ENCODE measurements around the gene PLA2G2F. TPM values are rescaled to one million over a fixed set of nuclear protein-coding genes. Genes with fewer than 3 reads are reported as not detected.
A peak's percentile ranks its signal among the peaks of the same experiment; 100 is the strongest.

PLA2G2F gene
- total and polyA plus RNA-seq, 9 donors = 0.02 to 0.30 (median 0.11) TPM; not detected in 5

- Histone ChIP-seq H3K27me3 (no peaks in the 10 kb centered on the region), H3K36me3 (no peaks in the 10 kb centered on the region), H3K4me3 (no peak overlapping the region), H3K4me1 (ENCODE audit: insufficient read depth) (peaks cover 7% of the 10 kb centered on the region), H3K27ac (no peak overlapping the region), H3K9me3 (no peaks in the 10 kb centered on the region)
- intact Hi-C loops (cut with DNase I) = loop anchor here in 1 of 4 donors (5.0 kb wide), 1 partner anchor 34 kb away; no protein-coding TSS in a partner anchor
- WGBS, 3 donors = 92 to 98% (median 95%) methylated on average over 7 of the region's 7 CpGs
- TF ChIP-seq CTCF (IDR thresholded peaks at IDR 0.05) (no peak), EP300 (IDR thresholded peaks at IDR 0.05) (no peak), POLR2A (IDR thresholded peaks at IDR 0.05) (no peak)
- DNase-seq = no peak
Measured at GRCh38 chr1:20141466-20141865, 2.3 kb downstream of the PLA2G2F start.

- WGBS, 3 donors = 89 to 93% (median 91%) methylated on average over 13 of the region's 13 CpGs
- no peak overlapping the region for H3K4me3 ChIP-seq
- no peak for DNase-seq
- H3K27me3 ChIP-seq = no peaks in the 10 kb centered on the region
- H3K9me3 ChIP-seq = no peaks in the 10 kb centered on the region
- no peaks in the 10 kb centered on the region for H3K36me3 ChIP-seq
- peaks cover 7% of the 10 kb centered on the region for H3K4me1 ChIP-seq (ENCODE audit: insufficient read depth)
- TF ChIP-seq EP300 (IDR thresholded peaks at IDR 0.05) = no peak
- TF ChIP-seq POLR2A (IDR thresholded peaks at IDR 0.05) = no peak
- TF ChIP-seq CTCF (IDR thresholded peaks at IDR 0.05) = no peak
- H3K27ac ChIP-seq = no peak overlapping the region
- intact Hi-C loops (cut with DNase I) = loop anchor here in 1 of 4 donors (5.0 kb wide), 1 partner anchor 35 kb away; no protein-coding TSS in a partner anchor
Measured at GRCh38 chr1:20142001-20142710, 3.0 kb downstream of the PLA2G2F start.

- 93 to 97% (median 93%) methylated on average over 8 of the region's 8 CpGs for WGBS, 3 donors
- intact Hi-C loops (cut with DNase I) = loop anchor here in 1 of 4 donors (5.0 kb wide), 1 partner anchor 36 kb away; no protein-coding TSS in a partner anchor
- H3K27me3 ChIP-seq = no peaks in the 10 kb centered on the region
- H3K4me1 ChIP-seq (ENCODE audit: insufficient read depth) = peaks cover 7% of the 10 kb centered on the region
- H3K36me3 ChIP-seq = no peaks in the 10 kb centered on the region
- H3K9me3 ChIP-seq = no peaks in the 10 kb centered on the region
- H3K4me3 ChIP-seq = no peak overlapping the region
- no peak for DNase-seq
- TF ChIP-seq POLR2A (IDR thresholded peaks at IDR 0.05) (no peak), CTCF (IDR thresholded peaks at IDR 0.05) (no peak), EP300 (IDR thresholded peaks at IDR 0.05) (no peak)
- no peak overlapping the region for H3K27ac ChIP-seq
Measured at GRCh38 chr1:20143318-20143717, 4.2 kb downstream of the PLA2G2F start.

GRCh38 chr1:20143734-20144565 lies 4.8 kb downstream of the PLA2G2F start:
- Histone ChIP-seq H3K27me3 (no peaks in the 10 kb centered on the region), H3K9me3 (no peaks in the 10 kb centered on the region), H3K4me3 (no peak overlapping the region), H3K27ac (no peak overlapping the region), H3K36me3 (no peaks in the 10 kb centered on the region), H3K4me1 (ENCODE audit: insufficient read depth) (peaks cover 7% of the 10 kb centered on the region)
- TF ChIP-seq POLR2A (IDR thresholded peaks at IDR 0.05) (no peak), CTCF (IDR thresholded peaks at IDR 0.05) (no peak), EP300 (IDR thresholded peaks at IDR 0.05) (no peak)
- DNase-seq = peak in 1 of 5 donors; percentile 38
- intact Hi-C loops (cut with DNase I) = loop anchor here in 1 of 4 donors (5.0 kb wide), 1 partner anchor 37 kb away; no protein-coding TSS in a partner anchor
- 74 to 79% (median 75%) methylated on average over 13 of the region's 13 CpGs for WGBS, 3 donors
